ENCODE data around the gene NEURL3. TPM values are rescaled to one million over a fixed set of nuclear protein-coding genes. Genes with fewer than 3 reads are reported as not detected.

NEURL3 gene
- total and polyA plus RNA-seq, 2 experiments from 2014 or later = not detected

DNA sequence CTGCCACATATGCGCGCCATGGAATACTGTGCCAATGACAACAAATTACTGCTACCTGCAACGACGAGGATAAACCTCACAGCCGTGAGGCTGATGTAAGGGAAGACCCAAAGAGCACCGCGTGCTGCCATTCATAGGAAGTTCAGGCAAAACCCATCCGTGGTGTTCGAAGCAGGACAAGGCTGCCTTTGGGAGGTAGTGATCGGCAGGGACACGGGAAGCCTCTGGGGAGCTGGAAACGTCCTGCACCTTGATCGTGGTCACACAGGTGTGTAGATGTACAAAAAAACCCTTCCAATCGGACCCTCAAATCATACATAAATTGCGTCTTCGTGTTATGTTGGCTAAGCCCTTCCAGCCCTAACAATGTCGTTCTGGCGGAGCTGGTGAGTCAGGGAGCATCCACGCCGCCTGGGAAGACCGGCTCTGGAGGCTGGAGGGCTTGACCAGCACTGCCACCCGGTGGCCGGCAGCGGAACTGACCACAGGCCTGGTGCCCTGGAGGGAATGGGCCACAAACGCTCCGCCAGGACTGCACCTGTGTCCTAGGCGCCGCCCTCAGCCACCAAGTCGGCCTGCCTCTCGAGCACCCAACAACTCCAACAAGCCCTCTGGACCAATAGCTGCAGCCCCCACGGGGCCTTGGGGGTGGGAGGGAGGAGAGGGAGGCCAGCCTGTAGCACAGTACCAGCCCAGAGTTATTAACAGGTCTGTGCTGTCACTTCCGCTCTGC, 4.1 kb upstream of the NEURL3 start:
- no peak overlapping the region for H3K4me3 ChIP-seq
- TF ChIP-seq, protein P1, sequence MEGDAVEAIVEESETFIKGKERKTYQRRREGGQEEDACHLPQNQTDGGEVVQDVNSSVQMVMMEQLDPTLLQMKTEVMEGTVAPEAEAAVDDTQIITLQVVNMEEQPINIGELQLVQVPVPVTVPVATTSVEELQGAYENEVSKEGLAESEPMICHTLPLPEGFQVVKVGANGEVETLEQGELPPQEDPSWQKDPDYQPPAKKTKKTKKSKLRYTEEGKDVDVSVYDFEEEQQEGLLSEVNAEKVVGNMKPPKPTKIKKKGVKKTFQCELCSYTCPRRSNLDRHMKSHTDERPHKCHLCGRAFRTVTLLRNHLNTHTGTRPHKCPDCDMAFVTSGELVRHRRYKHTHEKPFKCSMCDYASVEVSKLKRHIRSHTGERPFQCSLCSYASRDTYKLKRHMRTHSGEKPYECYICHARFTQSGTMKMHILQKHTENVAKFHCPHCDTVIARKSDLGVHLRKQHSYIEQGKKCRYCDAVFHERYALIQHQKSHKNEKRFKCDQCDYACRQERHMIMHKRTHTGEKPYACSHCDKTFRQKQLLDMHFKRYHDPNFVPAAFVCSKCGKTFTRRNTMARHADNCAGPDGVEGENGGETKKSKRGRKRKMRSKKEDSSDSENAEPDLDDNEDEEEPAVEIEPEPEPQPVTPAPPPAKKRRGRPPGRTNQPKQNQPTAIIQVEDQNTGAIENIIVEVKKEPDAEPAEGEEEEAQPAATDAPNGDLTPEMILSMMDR (IDR thresholded peaks at IDR 0.05; ENCODE audit: low read depth, low read length) = peak; percentile 93
- H3K9me3 ChIP-seq (ENCODE audit: low read depth) = no peaks in the 10 kb centered on the region
- peaks cover 28% of the 10 kb centered on the region for H3K27me3 ChIP-seq
- no peaks in the 10 kb centered on the region for H3K36me3 ChIP-seq
- no peak overlapping the region for H3K27ac ChIP-seq
- peak; percentile 90 to 91 for DNase-seq (ENCODE audit: low read depth in 1 of 2, low spot score in 1 of 2)
- H3K4me1 ChIP-seq (ENCODE audit: low read depth) = no peaks in the 10 kb centered on the region

DNA sequence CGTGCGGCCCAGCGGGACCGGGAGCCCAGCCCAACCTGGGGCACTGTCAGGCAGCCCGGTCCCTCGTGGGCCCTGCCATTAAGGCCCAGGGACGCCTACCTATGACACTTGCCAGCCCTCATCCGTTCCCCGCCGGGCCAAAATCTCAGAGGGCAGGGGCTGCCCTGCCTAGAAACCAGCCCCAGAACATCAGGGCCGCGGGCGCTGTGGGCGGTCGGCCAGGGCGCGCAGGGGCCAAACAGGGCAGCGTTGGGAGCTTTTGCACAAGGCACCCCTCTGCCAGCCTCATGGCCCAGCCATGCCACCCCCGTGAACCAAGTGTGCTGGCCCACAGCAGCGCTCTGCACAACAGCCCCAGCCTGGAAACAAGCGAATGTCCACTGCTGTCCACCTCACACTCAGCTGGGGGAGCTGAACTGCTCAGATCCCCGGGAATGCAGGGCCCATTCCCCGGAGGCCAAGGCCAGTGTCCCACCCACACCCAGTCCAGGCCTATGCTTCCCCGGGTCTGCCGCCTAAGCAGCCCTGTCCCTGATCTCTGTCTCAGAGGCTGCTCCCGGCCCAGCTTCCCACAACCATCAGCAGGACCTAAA, 3.5 kb upstream of the NEURL3 start:
- DNase-seq (ENCODE audit: low read depth in 1 of 2, low spot score in 1 of 2) = no peak
- Histone ChIP-seq H3K9me3 (ENCODE audit: low read depth) (no peaks in the 10 kb centered on the region), H3K27ac (no peak overlapping the region), H3K27me3 (peaks cover 28% of the 10 kb centered on the region), H3K4me3 (no peak overlapping the region), H3K36me3 (no peaks in the 10 kb centered on the region), H3K4me1 (ENCODE audit: low read depth) (no peaks in the 10 kb centered on the region)
- TF ChIP-seq, protein P1 (IDR thresholded peaks at IDR 0.05; ENCODE audit: low read depth, low read length) = no peak

DNA sequence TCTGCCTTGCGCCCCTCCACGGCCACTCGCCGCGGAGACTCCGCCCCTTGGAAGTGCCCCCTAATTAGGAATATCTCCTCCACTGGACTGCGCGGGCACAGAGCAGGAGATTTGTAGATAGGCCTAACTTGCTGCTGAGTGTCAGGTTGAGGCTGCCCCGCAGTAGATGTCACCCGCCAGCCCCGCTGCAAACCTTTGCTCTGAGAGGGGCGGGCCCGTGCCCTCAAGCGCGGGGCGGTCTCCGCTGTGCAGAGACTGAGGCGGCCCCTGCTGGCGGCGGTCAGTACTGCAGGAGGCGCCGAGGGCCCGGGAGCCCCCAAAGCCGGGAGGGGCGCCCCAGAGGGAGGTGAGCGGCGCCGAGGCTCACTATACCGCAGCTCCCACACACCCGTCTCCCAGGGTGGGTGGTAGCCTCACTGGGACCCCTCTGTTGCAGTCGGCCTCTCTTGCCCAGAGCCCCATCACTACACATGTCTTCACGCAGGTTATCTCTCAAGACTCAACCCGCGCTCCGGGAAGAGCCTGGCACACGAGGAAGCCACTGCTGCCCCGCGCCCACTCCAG, 2.9 kb upstream of the NEURL3 start:
- H3K4me3 ChIP-seq = no peak overlapping the region
- H3K27ac ChIP-seq = no peak overlapping the region
- H3K36me3 ChIP-seq = no peaks in the 10 kb centered on the region
- H3K27me3 ChIP-seq = peaks cover 28% of the 10 kb centered on the region
- H3K4me1 ChIP-seq (ENCODE audit: low read depth) = no peaks in the 10 kb centered on the region
- peak; percentile 59 to 84 for DNase-seq (ENCODE audit: low read depth in 1 of 2, low spot score in 1 of 2)
- TF ChIP-seq, protein P1 (IDR thresholded peaks at IDR 0.05; ENCODE audit: low read depth, low read length) = peak; percentile 91
- H3K9me3 ChIP-seq (ENCODE audit: low read depth) = no peaks in the 10 kb centered on the region

DNA sequence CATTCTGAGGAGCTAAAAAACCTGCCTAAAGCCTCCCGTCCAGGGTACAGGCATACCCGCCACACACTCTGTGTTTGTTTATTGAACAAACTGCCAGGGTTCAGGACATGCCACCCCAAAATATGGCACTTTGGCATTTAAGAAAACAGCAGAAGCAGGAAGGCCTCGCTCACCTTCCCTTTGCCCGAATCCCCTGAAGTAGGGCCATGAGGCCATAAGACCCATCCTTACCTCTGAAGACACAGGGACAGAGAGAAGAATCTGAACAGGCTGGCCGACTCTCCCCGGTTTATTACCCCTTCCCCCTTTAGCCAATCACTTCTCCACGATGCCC, 1.7 kb upstream of the NEURL3 start:
- no peaks in the 10 kb centered on the region for H3K36me3 ChIP-seq

DNA sequence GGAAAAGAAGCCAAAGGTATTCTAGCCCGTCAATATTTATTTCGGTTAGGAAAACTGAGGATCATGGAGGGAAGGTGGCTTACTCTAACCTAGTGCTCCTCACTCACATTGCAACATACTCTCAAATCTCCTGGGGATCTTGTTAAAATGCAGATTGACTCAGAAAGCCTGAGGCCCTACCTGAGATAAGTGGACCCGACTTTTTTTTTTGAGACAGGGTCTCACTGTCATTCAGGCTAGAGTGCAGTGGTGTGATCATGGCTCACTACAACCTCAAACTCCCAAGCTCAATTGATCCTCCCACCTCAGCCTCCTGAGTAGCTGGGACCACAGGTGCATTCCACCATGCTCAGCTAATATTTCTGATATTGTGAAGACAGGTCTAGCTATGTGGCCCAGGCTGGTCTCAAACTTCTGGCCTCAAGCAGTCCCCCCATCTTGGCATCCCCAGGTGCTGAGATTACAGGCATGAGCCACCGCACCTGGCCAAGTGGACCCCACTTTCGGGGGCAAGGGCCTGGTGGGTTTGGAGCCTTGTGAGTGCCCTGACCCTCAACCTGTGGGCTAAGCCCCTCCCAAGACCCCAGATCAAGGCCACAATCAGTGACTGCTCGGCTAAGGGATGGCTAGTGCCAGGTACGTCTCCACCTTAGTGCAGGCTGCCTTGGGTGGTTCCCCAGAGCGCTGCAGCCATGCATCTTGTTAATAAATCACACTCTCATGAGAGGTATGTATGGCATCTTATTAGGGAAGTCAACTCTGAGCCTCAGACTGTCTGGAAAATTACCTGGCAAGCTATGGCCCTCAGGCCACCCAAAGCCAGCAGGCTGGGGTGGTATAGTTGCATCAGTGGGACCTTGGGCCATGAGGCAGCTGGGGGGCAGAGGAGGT, 1.1 kb upstream of the NEURL3 start:
- no peaks in the 10 kb centered on the region for H3K4me1 ChIP-seq (ENCODE audit: low read depth)
- H3K36me3 ChIP-seq = no peaks in the 10 kb centered on the region
- no peak overlapping the region for H3K4me3 ChIP-seq
- no peaks in the 10 kb centered on the region for H3K9me3 ChIP-seq (ENCODE audit: low read depth)
- no peak overlapping the region for H3K27ac ChIP-seq
- TF ChIP-seq, protein P1 (IDR thresholded peaks at IDR 0.05; ENCODE audit: low read depth, low read length) = no peak
- DNase-seq (ENCODE audit: low read depth in 1 of 2, low spot score in 1 of 2) = no peak
- peaks cover 18% of the 10 kb centered on the region for H3K27me3 ChIP-seq

More for the DNA sequence above, 1.7 kb upstream of the NEURL3 start:
- Histone ChIP-seq H3K4me1 (ENCODE audit: low read depth) (no peaks in the 10 kb centered on the region), H3K27ac (no peak overlapping the region), H3K27me3 (peaks cover 24% of the 10 kb centered on the region), H3K9me3 (ENCODE audit: low read depth) (no peaks in the 10 kb centered on the region), H3K4me3 (no peak overlapping the region)
- TF ChIP-seq, protein P1 (IDR thresholded peaks at IDR 0.05; ENCODE audit: low read depth, low read length) = no peak
- no peak for DNase-seq (ENCODE audit: low read depth in 1 of 2, low spot score in 1 of 2)
